Thyroid gland (tissue), 4 donors: ENCODE data around the gene DOP1B. TPM values are rescaled to one million over a fixed set of nuclear protein-coding genes. Genes with fewer than 3 reads are reported as not detected.

Experiments
- DNase-seq, 2 donors: peaks; one replicate each; pipeline ENCODE4 v3.0.0-alpha.2; 2019
- H3K27ac ChIP-seq, 3 donors: fragments of 200-600 bp; sonication (generic); 1 replicate in 2 of 3; 2 replicates in 1 of 3; pipeline ENCODE4 v1.5.1; 2016 to 2019; ENCODE audit warnings: mild to moderate bottlenecking in 1 of 3, moderate library complexity in 1 of 3
- H3K27me3 ChIP-seq: fragments of 200-600 bp; sonication (generic); one replicate; pipeline ENCODE4 v1.5.1; 2019
- H3K36me3 ChIP-seq, 2 donors: fragments of 200-600 bp; sonication (generic); one replicate each; pipeline ENCODE4 v1.5.1; 2016 to 2019
- H3K4me1 ChIP-seq, 2 donors: fragments of 200-600 bp; sonication (generic); one replicate each; pipeline ENCODE4 v1.5.1; 2017 to 2019
- H3K4me3 ChIP-seq, 3 donors: fragments of 200-600 bp; sonication (generic); replicated peaks in 1 of 3; 1 replicate in 2 of 3; 2 replicates in 1 of 3; pipeline ENCODE4 v1.5.1; 2016; ENCODE audit warnings: mild to moderate bottlenecking in 1 of 3
- H3K9me3 ChIP-seq: fragments of 200-600 bp; sonication (generic); one replicate; pipeline ENCODE4 v1.5.1; 2017
- CTCF ChIP-seq, 6 experiments: fragments of 200-600 bp in 3 of 6; fragments of 450-650 bp in 3 of 6; sonication (generic) in 3 of 6; IDR thresholded peaks; one replicate each; pipeline ENCODE4 v1.5.1; 2016 to 2019; ENCODE audit warnings: antibody characterized with exemption in 6 of 6, mild to moderate bottlenecking in 2 of 6, inconsistent platforms in 1 of 6, moderate library complexity in 1 of 6
- POLR2A ChIP-seq, 2 donors: fragments of 450-650 bp; IDR thresholded peaks; one replicate each; pipeline ENCODE4 v1.6.1; 2017; ENCODE audit warnings: antibody characterized with exemption in 2 of 2, mild to moderate bottlenecking in 2 of 2, moderate library complexity in 1 of 2
- WGBS, 2 donors: methylation state at CpG; one replicate each; pipeline ENCODE4 v1.1.5; 2017; 5-methylcytosine and 5-hydroxymethylcytosine counted together
- intact Hi-C: fragments of 100-400 bp; cut with DNase I; formaldehyde crosslinking; loops from one replicate; pipeline ENCODE4 v1.15.1; 2023
- total RNA-seq, 4 donors: library from RNA; depleted of rRNA; stranded (reverse); fragments of >200 nt; gene quantifications; one replicate each; pipeline ENCODE4 v1.2.3, GENCODE V29; 2016

Gene DOP1B
- total RNA-seq, 4 donors from 2014 or later, result 15.9 to 28.1 (median 20.4) TPM

DNA sequence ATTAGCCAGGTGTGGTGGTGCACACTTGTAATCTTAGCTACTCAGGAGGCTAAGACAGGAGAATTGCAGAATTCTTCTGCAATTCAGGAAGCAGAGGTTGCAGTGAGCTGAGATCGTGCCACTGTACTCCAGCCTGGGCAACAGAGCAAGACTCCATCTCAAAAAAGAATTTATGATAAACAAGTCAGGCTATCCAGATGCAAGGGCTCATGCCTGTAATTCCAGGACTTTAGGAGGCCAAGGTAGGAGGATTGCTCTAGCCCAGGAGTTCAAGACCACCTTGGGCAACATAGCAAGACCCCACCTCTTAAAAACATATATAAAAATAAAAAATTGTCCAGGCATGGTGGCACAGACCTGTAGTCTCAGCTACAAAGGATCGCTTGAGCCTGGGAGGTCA, 32.2 kb upstream of the DOP1B start:
- Histone ChIP-seq H3K27ac (no peak overlapping the region), H3K4me1 (peaks cover 0 to 6% of the 10 kb centered on the region in 2 donors), H3K27me3 (no peaks in the 10 kb centered on the region), H3K4me3 (no peak overlapping the region), H3K9me3 (no peaks in the 10 kb centered on the region), H3K36me3 (no peaks in the 10 kb centered on the region)
- WGBS, 2 donors, result 94 to 96% methylated on average over 2 of the region's 2 CpGs
- no peak for DNase-seq
- intact Hi-C loops, result no loop called here
- no peak for TF ChIP-seq POLR2A (IDR thresholded peaks at IDR 0.05)
- no peak for TF ChIP-seq CTCF (IDR thresholded peaks at IDR 0.05)

DNA sequence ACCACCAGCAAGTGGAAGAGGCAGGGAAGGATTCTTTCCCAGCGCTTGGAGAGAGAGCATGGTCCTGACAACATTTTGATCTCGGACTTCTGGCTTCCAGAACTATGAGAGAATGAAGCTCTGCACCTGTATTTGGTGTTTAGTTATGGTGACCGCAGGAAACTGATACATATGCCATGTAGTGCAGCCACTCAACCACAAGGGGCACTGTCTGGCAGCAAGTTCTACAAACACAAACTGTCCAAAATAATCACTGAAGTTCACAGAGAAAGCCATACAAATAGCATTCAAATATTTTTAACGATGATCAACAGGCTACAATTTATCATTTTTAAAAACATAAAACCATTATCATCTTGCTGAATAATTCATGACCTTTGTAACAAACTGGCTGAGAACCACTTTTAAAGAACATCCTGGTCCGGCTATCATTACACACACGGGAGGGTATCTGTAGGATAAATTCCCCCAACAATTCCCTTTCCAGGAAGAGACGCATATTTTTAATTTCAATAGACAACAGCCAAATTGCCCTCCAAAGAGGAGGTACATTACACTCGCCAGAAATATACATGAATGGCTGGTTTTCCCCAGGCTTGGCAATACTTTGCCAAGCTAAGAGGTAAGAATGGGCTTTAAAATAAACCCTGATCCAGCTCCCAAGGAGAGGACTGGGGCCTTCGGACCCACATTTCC, 31.0 kb upstream of the DOP1B start:
- H3K9me3 ChIP-seq, result no peaks in the 10 kb centered on the region
- H3K27me3 ChIP-seq, result no peaks in the 10 kb centered on the region
- no peak overlapping the region for H3K4me3 ChIP-seq
- TF ChIP-seq POLR2A (IDR thresholded peaks at IDR 0.05) (no peak), CTCF (IDR thresholded peaks at IDR 0.05) (peak; percentile 80 to 95 (median 90))
- no peak overlapping the region for H3K27ac ChIP-seq
- WGBS, 2 donors, result 26 to 31% methylated on average over 9 of the region's 9 CpGs
- DNase-seq, result peak; percentile 73 to 77
- intact Hi-C loops, result no loop called here
- H3K4me1 ChIP-seq, result peaks cover 0 to 6% of the 10 kb centered on the region in 2 donors
- no peaks in the 10 kb centered on the region for H3K36me3 ChIP-seq

DNA sequence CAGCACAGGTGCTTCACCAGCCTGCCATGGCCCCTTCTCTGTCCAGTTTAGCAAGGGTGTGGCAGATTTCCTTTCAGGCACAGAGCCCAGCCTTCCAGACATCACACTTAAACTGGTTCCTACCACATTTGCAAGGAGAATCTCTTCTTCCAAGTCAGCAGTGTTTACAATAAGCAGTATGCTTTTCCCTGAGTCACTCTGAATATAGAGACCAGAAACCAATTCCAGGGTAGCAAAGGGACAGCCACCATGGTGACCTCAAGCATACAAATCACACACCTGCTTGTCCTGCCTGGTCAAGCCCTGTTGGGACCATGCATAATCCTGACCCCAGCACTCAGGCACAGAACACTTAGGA, 30.4 kb upstream of the DOP1B start:
- Histone ChIP-seq H3K9me3 (no peaks in the 10 kb centered on the region), H3K36me3 (no peaks in the 10 kb centered on the region), H3K27ac (no peak overlapping the region), H3K4me3 (no peak overlapping the region), H3K27me3 (no peaks in the 10 kb centered on the region), H3K4me1 (peaks cover 0 to 6% of the 10 kb centered on the region in 2 donors)
- no peak for DNase-seq
- intact Hi-C loops, result no loop called here
- TF ChIP-seq POLR2A (IDR thresholded peaks at IDR 0.05), result no peak
- TF ChIP-seq CTCF (IDR thresholded peaks at IDR 0.05), result no peak

- TF ChIP-seq POLR2A (IDR thresholded peaks at IDR 0.05) (no peak), CTCF (IDR thresholded peaks at IDR 0.05) (no peak)
- no peaks in the 10 kb centered on the region for H3K27me3 ChIP-seq
- H3K4me1 ChIP-seq, result peaks cover 0 to 6% of the 10 kb centered on the region in 2 donors
- WGBS, 2 donors, result 94 to 100% methylated on average over 5 of the region's 5 CpGs
- H3K9me3 ChIP-seq, result no peaks in the 10 kb centered on the region
- intact Hi-C loops, result no loop called here
- no peaks in the 10 kb centered on the region for H3K36me3 ChIP-seq
- no peak for DNase-seq
- H3K4me3 ChIP-seq, result no peak overlapping the region
- H3K27ac ChIP-seq, result no peak overlapping the region
These were observed 30.0 kb upstream of the DOP1B start for GRCh38 chr21:36126621-36127110.

- intact Hi-C loops, result no loop called here
- no peaks in the 10 kb centered on the region for H3K36me3 ChIP-seq
- TF ChIP-seq POLR2A (IDR thresholded peaks at IDR 0.05) (no peak), CTCF (IDR thresholded peaks at IDR 0.05) (no peak)
- peaks cover 0 to 6% of the 10 kb centered on the region in 2 donors for H3K4me1 ChIP-seq
- no peaks in the 10 kb centered on the region for H3K27me3 ChIP-seq
- 80 to 81% methylated on average over 10 of the region's 10 CpGs for WGBS, 2 donors
- no peaks in the 10 kb centered on the region for H3K9me3 ChIP-seq
- no peak overlapping the region for H3K4me3 ChIP-seq
- DNase-seq, result no peak
- H3K27ac ChIP-seq, result no peak overlapping the region
These were observed 29.2 kb upstream of the DOP1B start for GRCh38 chr21:36127250-36127904.
